HFFc6 (cell line): ENCODE results near the gene WRAP53. TPM values are rescaled to one million over a fixed set of nuclear protein-coding genes. Genes with fewer than 3 reads are reported as not detected.

Experiments used
- DNase-seq: peaks from one replicate; pipeline ENCODE4 v3.0.0-alpha.2; 2018
- H3K27ac Mint-ChIP-seq: 2 replicates; pipeline ENCODE4 v1.8.0; 2020; ENCODE audit warnings: mild to moderate bottlenecking, mixed read lengths
- H3K27me3 Mint-ChIP-seq: 2 replicates; pipeline ENCODE4 v1.8.0; 2021; ENCODE audit warnings: mild to moderate bottlenecking, moderate library complexity, mixed read lengths; ENCODE audit not compliant: insufficient read depth
- H3K36me3 Mint-ChIP-seq: 2 replicates; pipeline ENCODE4 v1.8.0; 2021; ENCODE audit warnings: low read depth, mixed read lengths
- H3K4me1 Mint-ChIP-seq: 2 replicates; pipeline ENCODE4 v1.8.0; 2020; ENCODE audit warnings: low read depth, mixed read lengths
- H3K4me3 Mint-ChIP-seq: 2 replicates; pipeline ENCODE4 v1.8.0; 2020; ENCODE audit warnings: mild to moderate bottlenecking, moderate library complexity, mixed read lengths
- H3K9me3 Mint-ChIP-seq: 2 replicates; pipeline ENCODE4 v1.8.0; 2020; ENCODE audit warnings: mild to moderate bottlenecking, mixed read lengths
- CTCF ChIP-seq: fragments of 200-600 bp; sonication (generic); IDR thresholded peaks from 2 replicates; pipeline ENCODE4 v1.5.0; 2021; ENCODE audit warnings: antibody characterized with exemption, mild to moderate bottlenecking
- total RNA-seq, 6 experiments: library from RNA; stranded (reverse); fragmentation: NEBNext Ultra II Directional; extraction: Animal tissue kit (Norgen Biotek cat#: 25700); gene quantifications; 2 replicates in 1 of 6; 3 replicates in 5 of 6; pipeline ENCODE4 v1.2.3, GENCODE V29; 2021

WRAP53 gene
- total RNA-seq, 6 experiments from 2014 or later: 8.6 to 18.2 (median 15.2) TPM

GRCh38 chr17:7707858-7708750 lies 19.8 kb downstream of the WRAP53 start:
- no peak for TF ChIP-seq CTCF
- H3K27me3 Mint-ChIP-seq: peaks cover 46% of the 10 kb centered on the region
- H3K9me3 Mint-ChIP-seq: no peaks in the 10 kb centered on the region
- no peak for DNase-seq
- H3K27ac Mint-ChIP-seq: no peak overlapping the region
- no peak overlapping the region for H3K4me3 Mint-ChIP-seq
- H3K36me3 Mint-ChIP-seq: no peaks in the 10 kb centered on the region; the same call in 1 of the 2 replicates
- H3K4me1 Mint-ChIP-seq: peaks cover 27% of the 10 kb centered on the region

- TF ChIP-seq CTCF: no peak
- no peak for DNase-seq
- Mint-ChIP-seq H3K4me1 (peaks cover 20% of the 10 kb centered on the region), H3K27me3 (peaks cover 48% of the 10 kb centered on the region), H3K27ac (no peak overlapping the region), H3K9me3 (no peaks in the 10 kb centered on the region), H3K4me3 (no peak overlapping the region), H3K36me3 (no peaks in the 10 kb centered on the region)
Measured at GRCh38 chr17:7709031-7709430, 20.8 kb downstream of the WRAP53 start.

GRCh38 chr17:7710301-7710700 lies 22.0 kb downstream of the WRAP53 start:
- H3K36me3 Mint-ChIP-seq: no peaks in the 10 kb centered on the region
- H3K9me3 Mint-ChIP-seq: no peaks in the 10 kb centered on the region
- no peak for DNase-seq
- H3K4me1 Mint-ChIP-seq: peaks cover 12% of the 10 kb centered on the region; the same call in 1 of the 2 replicates
- peaks cover 42% of the 10 kb centered on the region for H3K27me3 Mint-ChIP-seq
- H3K4me3 Mint-ChIP-seq: no peak overlapping the region
- TF ChIP-seq CTCF: no peak
- no peak overlapping the region for H3K27ac Mint-ChIP-seq

- no peak overlapping the region for H3K4me3 Mint-ChIP-seq
- no peaks in the 10 kb centered on the region for H3K36me3 Mint-ChIP-seq
- no peaks in the 10 kb centered on the region for H3K9me3 Mint-ChIP-seq
- H3K27ac Mint-ChIP-seq: no peak overlapping the region
- peak; percentile 49 for TF ChIP-seq CTCF
- DNase-seq: no peak
- peaks cover 36% of the 10 kb centered on the region for H3K27me3 Mint-ChIP-seq
- H3K4me1 Mint-ChIP-seq: peaks cover 9% of the 10 kb centered on the region
Measured at GRCh38 chr17:7711051-7711755, 22.9 kb downstream of the WRAP53 start.

GRCh38 chr17:7712111-7712771 lies 24.0 kb downstream of the WRAP53 start:
- H3K27ac Mint-ChIP-seq: no peak overlapping the region
- DNase-seq: no peak
- H3K4me1 Mint-ChIP-seq: peaks cover 15% of the 10 kb centered on the region
- H3K9me3 Mint-ChIP-seq: no peaks in the 10 kb centered on the region
- H3K27me3 Mint-ChIP-seq: peaks cover 29% of the 10 kb centered on the region
- no peak for TF ChIP-seq CTCF
- no peak overlapping the region for H3K4me3 Mint-ChIP-seq
- no peaks in the 10 kb centered on the region for H3K36me3 Mint-ChIP-seq
